Cardiac fibroblast (primary cell): Measurements from ENCODE around the gene GPR148.
"Not testable (repeated sequence)": the region's sequence is repeated elsewhere in the genome, so short reads cannot be mapped to it uniquely, and the experiment has no call there.

Experiments
- DNase-seq, 2 donors: peaks; one replicate each; pipeline versions ENCODE4 v3.0.0 to v3.0.0-alpha.2; 2010; ENCODE audit warnings: low read depth in 2 of 2
- H3K4me3 ChIP-seq, 2 donors: replicated peaks in 1 of 2; 1 replicate in 1 of 2; 2 replicates in 1 of 2; pipeline ENCODE4 v1.5.1; 2011; ENCODE audit warnings: low read depth in 2 of 2, low read length in 2 of 2, mild to moderate bottlenecking in 2 of 2, moderate library complexity in 1 of 2
- TF ChIP-seq, protein P1 (sequence below): IDR thresholded peaks from one replicate; pipeline ENCODE4 v1.5.1; 2011; ENCODE audit warnings: low read depth, mild to moderate bottlenecking, low read length, inconsistent platforms

GPR148 gene

DNA sequence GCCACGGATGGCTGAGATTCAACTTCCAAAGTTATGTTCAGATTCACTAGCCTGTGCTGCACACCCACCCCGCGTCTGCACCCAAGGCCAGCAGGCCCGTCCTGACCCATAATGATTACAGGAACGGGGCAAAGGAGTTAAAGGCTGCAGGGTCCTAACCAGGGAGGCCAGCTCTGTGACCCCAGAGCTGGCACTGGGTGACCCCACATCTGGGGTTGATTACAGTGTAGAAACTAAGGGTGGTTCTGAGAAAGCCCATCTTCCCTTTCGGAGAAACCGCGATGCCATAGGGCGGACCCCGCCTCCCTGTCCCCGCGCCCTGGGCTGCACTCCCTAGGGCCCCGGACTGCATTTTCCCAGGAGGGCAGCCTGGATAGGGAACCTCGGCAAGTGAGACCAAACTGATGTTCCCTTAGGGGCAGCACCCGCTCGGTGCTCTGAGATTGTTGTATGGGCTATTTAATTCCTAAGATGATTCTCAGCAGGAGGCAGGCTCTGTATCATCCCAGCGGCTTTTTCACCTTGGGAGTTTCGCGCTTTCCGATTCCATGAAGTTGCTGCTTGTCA lies 2.2 kb upstream of the GPR148 start:
- TF ChIP-seq, protein P1, sequence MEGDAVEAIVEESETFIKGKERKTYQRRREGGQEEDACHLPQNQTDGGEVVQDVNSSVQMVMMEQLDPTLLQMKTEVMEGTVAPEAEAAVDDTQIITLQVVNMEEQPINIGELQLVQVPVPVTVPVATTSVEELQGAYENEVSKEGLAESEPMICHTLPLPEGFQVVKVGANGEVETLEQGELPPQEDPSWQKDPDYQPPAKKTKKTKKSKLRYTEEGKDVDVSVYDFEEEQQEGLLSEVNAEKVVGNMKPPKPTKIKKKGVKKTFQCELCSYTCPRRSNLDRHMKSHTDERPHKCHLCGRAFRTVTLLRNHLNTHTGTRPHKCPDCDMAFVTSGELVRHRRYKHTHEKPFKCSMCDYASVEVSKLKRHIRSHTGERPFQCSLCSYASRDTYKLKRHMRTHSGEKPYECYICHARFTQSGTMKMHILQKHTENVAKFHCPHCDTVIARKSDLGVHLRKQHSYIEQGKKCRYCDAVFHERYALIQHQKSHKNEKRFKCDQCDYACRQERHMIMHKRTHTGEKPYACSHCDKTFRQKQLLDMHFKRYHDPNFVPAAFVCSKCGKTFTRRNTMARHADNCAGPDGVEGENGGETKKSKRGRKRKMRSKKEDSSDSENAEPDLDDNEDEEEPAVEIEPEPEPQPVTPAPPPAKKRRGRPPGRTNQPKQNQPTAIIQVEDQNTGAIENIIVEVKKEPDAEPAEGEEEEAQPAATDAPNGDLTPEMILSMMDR: no peak
- peak overlapping the region; percentile 49 to 57 for H3K4me3 ChIP-seq
- DNase-seq: no peak

DNA sequence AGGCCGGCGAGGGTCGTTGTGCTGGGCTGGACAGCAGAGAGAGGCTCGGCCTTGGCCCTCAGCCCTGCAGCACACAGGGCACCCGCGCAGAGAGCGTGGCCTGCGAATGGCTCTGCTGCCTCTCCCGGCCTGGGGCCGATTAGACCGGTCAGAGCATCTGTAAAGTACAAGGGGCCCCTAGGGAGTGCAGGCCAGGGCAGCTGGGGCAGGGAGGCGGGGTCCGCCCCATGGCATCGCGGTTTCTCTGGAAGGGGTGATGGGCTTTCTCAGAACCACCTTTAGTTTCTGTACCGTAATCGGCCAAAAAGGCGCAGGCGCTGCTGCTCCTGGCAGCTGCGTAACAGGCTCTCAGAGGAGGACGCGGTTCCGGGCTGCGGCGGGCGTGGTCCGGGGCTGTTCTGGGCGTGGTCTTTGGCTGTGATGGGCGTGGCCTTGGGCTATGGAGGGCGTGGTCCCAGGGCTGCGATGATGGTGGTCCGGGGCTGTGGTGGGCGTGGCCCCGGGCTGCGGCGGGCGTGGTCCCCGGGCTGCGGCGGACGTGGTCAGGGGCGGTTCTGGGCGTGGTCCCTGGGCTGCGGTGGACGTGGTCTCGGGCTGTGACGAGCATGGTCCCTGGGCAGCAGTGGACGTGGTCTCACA lies 1.5 kb upstream of the GPR148 start:
- H3K4me3 ChIP-seq: peak overlapping the region; percentile 49 to 57
- TF ChIP-seq, protein P1: no peak
- peak; percentile 55 to 79 for DNase-seq

DNA sequence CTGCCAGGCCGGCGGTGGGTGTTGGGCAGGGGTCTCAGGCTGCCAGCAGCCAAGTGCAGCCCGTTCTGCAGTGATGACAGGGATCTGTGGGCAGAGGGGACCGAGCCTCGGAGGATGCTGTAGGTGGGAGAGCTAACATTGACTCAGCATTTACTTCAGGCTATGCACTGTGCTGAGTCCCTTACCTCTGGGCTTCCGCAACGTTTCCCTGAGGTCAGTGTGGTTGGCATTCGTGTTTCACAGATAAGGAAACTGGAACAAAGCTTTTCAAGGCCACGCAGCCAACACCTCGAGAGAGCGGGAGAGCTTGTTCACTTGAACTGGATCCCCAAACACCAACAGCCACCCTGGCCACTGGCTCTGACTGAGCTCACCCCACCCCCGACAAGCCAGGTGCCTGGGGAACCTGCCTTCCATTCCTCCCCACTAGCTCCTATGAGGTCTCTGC lies 839 bp upstream of the GPR148 start:
- TF ChIP-seq, protein P1: no peak
- no peak for DNase-seq
- no peak overlapping the region for H3K4me3 ChIP-seq

DNA sequence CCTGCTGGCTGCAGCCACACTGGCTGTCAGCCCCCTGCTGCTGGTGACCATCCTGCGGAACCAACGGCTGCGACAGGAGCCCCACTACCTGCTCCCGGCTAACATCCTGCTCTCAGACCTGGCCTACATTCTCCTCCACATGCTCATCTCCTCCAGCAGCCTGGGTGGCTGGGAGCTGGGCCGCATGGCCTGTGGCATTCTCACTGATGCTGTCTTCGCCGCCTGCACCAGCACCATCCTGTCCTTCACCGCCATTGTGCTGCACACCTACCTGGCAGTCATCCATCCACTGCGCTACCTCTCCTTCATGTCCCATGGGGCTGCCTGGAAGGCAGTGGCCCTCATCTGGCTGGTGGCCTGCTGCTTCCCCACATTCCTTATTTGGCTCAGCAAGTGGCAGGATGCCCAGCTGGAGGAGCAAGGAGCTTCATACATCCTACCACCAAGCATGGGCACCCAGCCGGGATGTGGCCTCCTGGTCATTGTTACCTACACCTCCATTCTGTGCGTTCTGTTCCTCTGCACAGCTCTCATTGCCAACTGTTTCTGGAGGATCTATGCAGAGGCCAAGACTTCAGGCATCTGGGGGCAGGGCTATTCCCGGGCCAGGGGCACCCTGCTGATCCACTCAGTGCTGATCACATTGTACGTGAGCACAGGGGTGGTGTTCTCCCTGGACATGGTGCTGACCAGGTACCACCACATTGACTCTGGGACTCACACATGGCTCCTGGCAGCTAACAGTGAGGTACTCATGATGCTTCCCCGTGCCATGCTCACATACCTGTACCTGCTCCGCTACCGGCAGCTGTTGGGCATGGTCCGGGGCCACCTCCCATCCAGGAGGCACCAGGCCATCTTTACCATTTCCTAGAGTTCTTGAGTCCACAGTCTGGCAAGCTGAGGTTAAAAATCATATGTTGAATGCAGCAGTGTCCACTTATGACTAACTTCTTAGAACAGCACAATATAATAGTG lies 741 bp downstream of the GPR148 start:
- DNase-seq: no peak
- TF ChIP-seq, protein P1: no peak
- no peak overlapping the region for H3K4me3 ChIP-seq

DNA sequence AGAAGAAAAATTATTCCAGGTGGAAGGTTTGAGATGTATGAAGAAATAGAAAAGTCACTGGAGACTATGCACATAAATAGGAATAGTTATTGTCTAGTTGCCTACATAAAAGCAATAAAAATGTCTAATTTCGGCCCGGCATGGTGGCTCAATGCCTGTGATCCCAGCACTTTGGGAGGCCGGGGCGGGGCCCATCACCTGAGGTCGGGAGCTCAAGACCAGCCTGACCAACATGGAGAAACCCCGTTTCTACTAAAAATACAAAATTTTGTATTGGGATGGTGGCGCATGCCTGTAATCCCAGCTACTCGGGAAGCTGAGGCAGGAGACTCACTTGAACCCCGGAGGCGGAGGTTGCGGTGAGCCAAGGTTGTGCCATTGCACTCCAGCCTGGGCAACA lies 3.4 kb downstream of the GPR148 start:
- H3K4me3 ChIP-seq, DNase-seq: not testable (repeated sequence)

DNA sequence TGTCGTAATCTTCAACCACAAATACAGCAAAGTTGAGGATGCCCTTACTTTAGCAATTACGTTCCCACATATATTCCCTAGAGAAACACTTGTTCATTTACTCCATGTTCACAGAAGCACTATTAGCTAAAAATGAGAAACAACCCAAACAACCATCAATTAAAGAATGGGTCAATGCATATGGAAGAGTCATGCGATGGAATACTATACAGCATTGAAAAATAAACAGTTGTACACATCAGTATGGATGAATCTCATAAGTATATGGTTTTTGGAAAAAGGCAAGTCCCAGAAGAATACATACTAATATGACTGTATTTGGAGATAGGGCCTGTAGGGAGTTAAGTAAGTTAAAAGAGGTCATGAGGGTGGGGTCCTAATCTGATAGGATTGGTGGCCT lies 6.3 kb downstream of the GPR148 start:
- TF ChIP-seq, protein P1: no peak
- no peak for DNase-seq
- H3K4me3 ChIP-seq: no peak overlapping the region

DNA sequence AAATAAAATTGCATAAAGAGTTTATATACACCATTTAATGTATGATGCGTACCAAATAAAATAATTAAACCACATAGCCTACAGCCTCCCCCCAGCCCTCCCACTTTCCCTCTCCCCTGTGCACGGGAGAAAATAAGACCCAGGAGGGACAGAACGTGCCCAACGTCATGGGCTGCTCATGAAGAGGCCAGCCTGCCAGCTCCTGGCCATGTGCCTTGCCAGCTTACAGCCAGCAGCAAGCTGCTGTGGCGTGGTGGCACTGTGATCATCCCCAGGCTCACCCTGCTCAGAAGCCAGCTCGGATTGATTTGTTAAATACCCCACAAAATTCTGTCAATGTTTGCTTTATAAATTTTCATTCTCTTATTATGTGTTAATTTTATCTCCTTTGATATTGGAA lies 7.6 kb downstream of the GPR148 start:
- TF ChIP-seq, protein P1: no peak

More for the DNA sequence above, 7.6 kb downstream of the GPR148 start:
- DNase-seq: no peak
- H3K4me3 ChIP-seq: no peak overlapping the region
